Vagina (tissue), 2 donors: ENCODE data around the gene RAD51C.

Experiments
- POLR2AphosphoS5 ChIP-seq, 2 donors: sonication (generic); formaldehyde crosslinking; IDR thresholded peaks; one replicate each; pipeline ENCODE4 v1.9.0; 2017; ENCODE audit warnings: antibody characterized with exemption in 2 of 2, mild to moderate bottlenecking in 2 of 2, low read depth in 1 of 2; ENCODE audit not compliant: insufficient read depth in 1 of 2
- TF ChIP-seq, protein P1 (sequence below), 3 experiments: fragments of 450-650 bp in 2 of 3; fragments of 200-600 bp in 1 of 3; sonication (generic) in 1 of 3; IDR thresholded peaks; one replicate each; pipeline ENCODE4 v1.5.1; 2017 to 2019; ENCODE audit warnings: antibody characterized with exemption in 3 of 3, mild to moderate bottlenecking in 2 of 3, moderate library complexity in 2 of 3

DNA sequence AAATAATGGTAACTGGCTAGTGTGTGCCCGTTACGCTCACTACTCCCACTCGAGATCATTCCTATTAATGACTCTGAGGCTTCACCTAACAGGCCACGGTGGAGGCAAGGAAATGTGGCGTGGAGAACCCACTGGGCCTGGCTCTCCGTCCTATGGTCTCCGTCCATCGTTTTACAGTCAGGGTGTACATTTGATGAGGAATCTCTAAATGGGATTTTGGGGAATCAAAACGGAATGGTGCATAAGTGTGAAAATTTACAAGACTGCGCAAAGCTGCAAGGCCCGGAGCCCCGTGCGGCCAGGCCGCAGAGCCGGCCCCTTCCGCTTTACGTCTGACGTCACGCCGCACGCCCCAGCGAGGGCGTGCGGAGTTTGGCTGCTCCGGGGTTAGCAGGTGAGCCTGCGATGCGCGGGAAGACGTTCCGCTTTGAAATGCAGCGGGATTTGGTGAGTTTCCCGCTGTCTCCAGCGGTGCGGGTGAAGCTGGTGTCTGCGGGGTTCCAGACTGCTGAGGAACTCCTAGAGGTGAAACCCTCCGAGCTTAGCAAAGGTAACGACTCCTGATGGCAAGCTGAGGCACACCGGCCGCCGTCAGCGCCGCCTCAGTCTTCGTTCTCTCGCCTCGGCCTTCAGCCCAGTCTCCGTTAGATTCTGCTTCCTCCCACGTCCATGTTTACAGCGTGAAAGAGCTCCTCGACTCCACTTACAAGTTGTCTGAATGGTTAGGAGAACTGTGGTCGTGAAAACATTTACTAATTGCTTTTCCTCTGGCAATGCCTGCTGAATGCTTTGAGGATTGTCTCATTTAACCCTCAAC lies at the start of gene RAD51C:
- TF ChIP-seq, protein P1, sequence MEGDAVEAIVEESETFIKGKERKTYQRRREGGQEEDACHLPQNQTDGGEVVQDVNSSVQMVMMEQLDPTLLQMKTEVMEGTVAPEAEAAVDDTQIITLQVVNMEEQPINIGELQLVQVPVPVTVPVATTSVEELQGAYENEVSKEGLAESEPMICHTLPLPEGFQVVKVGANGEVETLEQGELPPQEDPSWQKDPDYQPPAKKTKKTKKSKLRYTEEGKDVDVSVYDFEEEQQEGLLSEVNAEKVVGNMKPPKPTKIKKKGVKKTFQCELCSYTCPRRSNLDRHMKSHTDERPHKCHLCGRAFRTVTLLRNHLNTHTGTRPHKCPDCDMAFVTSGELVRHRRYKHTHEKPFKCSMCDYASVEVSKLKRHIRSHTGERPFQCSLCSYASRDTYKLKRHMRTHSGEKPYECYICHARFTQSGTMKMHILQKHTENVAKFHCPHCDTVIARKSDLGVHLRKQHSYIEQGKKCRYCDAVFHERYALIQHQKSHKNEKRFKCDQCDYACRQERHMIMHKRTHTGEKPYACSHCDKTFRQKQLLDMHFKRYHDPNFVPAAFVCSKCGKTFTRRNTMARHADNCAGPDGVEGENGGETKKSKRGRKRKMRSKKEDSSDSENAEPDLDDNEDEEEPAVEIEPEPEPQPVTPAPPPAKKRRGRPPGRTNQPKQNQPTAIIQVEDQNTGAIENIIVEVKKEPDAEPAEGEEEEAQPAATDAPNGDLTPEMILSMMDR (IDR thresholded peaks at IDR 0.05), result no peak
- peak in 1 of 2 donors; percentile 88 for TF ChIP-seq POLR2AphosphoS5 (IDR thresholded peaks at IDR 0.05; ENCODE audit: insufficient read depth in 1 of 2, low read depth in 1 of 2)
